NT2/D1 (cell line): ENCODE results near the gene CLIC6.

Source experiments
- SUZ12 ChIP-seq: IDR thresholded peaks from 2 replicates; pipeline ENCODE4 v1.6.1; 2011; ENCODE audit not compliant: insufficient read length, insufficient read depth; ENCODE audit errors: extremely low read depth
- YY1 ChIP-seq: IDR thresholded peaks from 2 replicates; pipeline ENCODE4 v1.6.1; 2011; ENCODE audit not compliant: insufficient read length, insufficient read depth

- TF ChIP-seq SUZ12: no peak
- no peak for TF ChIP-seq YY1
Measured at GRCh38 chr21:34745557-34746255, 76.9 kb downstream of the CLIC6 start.
